GM23338 (cell line): Measurements from ENCODE around the gene LIPH. TPM values are rescaled to one million over a fixed set of nuclear protein-coding genes. Genes with fewer than 3 reads are reported as not detected.

Source experiments
- ATAC-seq: fragments of 200-7000 bp; cut with Tn5 transposase; 3 replicates; pipeline ENCODE4 v1.9.1; 2020
- DNase-seq: peaks from one replicate; pipeline ENCODE4 v3.0.0-alpha.2; 2015; ENCODE audit warnings: low spot score
- H2AFZ ChIP-seq: fragments of 200-600 bp; sonication (generic); 2 replicates; pipeline ENCODE4 v1.8.0; 2016; ENCODE audit warnings: antibody characterized with exemption, mild to moderate bottlenecking, moderate library complexity
- H3F3A ChIP-seq: fragments of 200-600 bp; sonication (generic); replicated peaks from 2 replicates; pipeline ENCODE4 v1.8.0; 2017; ENCODE audit warnings: antibody characterized with exemption, mixed run types, low read depth
- H3K27ac ChIP-seq: fragments of 200-600 bp; sonication (generic); 2 replicates; pipeline ENCODE4 v1.6.1; 2016; ENCODE audit warnings: low read depth
- H3K27me3 ChIP-seq: fragments of 200-600 bp; sonication (generic); 2 replicates; pipeline ENCODE4 v1.8.0; 2016; ENCODE audit warnings: mild to moderate bottlenecking, mixed run types, moderate library complexity; ENCODE audit not compliant: insufficient read depth
- H3K36me3 ChIP-seq: fragments of 200-600 bp; sonication (generic); 2 replicates; pipeline ENCODE4 v1.8.0; 2016; ENCODE audit warnings: mild to moderate bottlenecking; ENCODE audit not compliant: insufficient read depth
- H3K4me1 ChIP-seq: fragments of 200-600 bp; sonication (generic); 2 replicates; pipeline ENCODE4 v1.8.0; 2016; ENCODE audit warnings: mild to moderate bottlenecking, moderate library complexity; ENCODE audit not compliant: insufficient read depth
- H3K4me2 ChIP-seq: fragments of 200-600 bp; sonication (generic); 2 replicates; pipeline ENCODE4 v1.7.1; 2017; ENCODE audit warnings: mixed run types
- H3K4me3 ChIP-seq: fragments of 200-600 bp; sonication (generic); 2 replicates; pipeline ENCODE4 v1.6.1; 2016; ENCODE audit warnings: mixed run types
- H3K79me2 ChIP-seq: fragments of 200-600 bp; sonication (generic); replicated peaks from 2 replicates; pipeline ENCODE4 v1.8.0; 2017; ENCODE audit warnings: mild to moderate bottlenecking; ENCODE audit not compliant: insufficient read depth
- H3K9me2 ChIP-seq: fragments of 200-600 bp; sonication (generic); 2 replicates; pipeline ENCODE4 v1.8.0; 2017; ENCODE audit not compliant: insufficient read depth
- H4K20me1 ChIP-seq: fragments of 200-600 bp; sonication (generic); replicated peaks from 2 replicates; pipeline ENCODE4 v1.8.0; 2017; ENCODE audit warnings: mild to moderate bottlenecking; ENCODE audit not compliant: insufficient read depth
- H3K27ac Mint-ChIP-seq: 2 replicates; pipeline ENCODE4 v1.8.0; 2020; ENCODE audit warnings: inconsistent platforms, mild to moderate bottlenecking, moderate library complexity, mixed read lengths
- H3K27me3 Mint-ChIP-seq: 3 replicates; pipeline ENCODE4 v1.8.0; 2022; ENCODE audit warnings: low read depth, mild to moderate bottlenecking, moderate library complexity, mixed read lengths, inconsistent platforms; ENCODE audit not compliant: insufficient read depth, poor library complexity
- H3K36me3 Mint-ChIP-seq: 3 replicates; pipeline ENCODE4 v1.8.0; 2021; ENCODE audit warnings: low read depth, mild to moderate bottlenecking, inconsistent platforms, moderate library complexity, mixed read lengths
- H3K4me1 Mint-ChIP-seq: 3 replicates; pipeline ENCODE4 v1.8.0; 2020; ENCODE audit warnings: mild to moderate bottlenecking, inconsistent platforms, mixed read lengths
- H3K4me3 Mint-ChIP-seq: 3 replicates; pipeline ENCODE4 v1.8.0; 2021; ENCODE audit warnings: moderate library complexity, mild to moderate bottlenecking, inconsistent platforms, mixed read lengths
- H3K9me3 Mint-ChIP-seq: 3 replicates; pipeline ENCODE4 v1.8.0; 2020; ENCODE audit warnings: moderate library complexity, mild to moderate bottlenecking, inconsistent platforms, mixed read lengths
- ETS1 ChIP-seq: IDR thresholded peaks from 2 replicates; pipeline ENCODE4 v1.6.1; 2016; ENCODE audit warnings: antibody characterized with exemption
- EZH2 ChIP-seq: fragments of 200-600 bp; sonication (generic); IDR thresholded peaks from one replicate; pipeline ENCODE4 v1.8.0; 2017; ENCODE audit warnings: antibody characterized with exemption, mild to moderate bottlenecking, low read depth; ENCODE audit not compliant: unreplicated experiment
- EZH2phosphoT487 ChIP-seq: fragments of 200-600 bp; sonication (generic); IDR thresholded peaks from one replicate; pipeline ENCODE4 v1.8.1; 2018; ENCODE audit warnings: antibody characterized with exemption; ENCODE audit not compliant: unreplicated experiment
- POLR2AphosphoS5 ChIP-seq: IDR thresholded peaks from 2 replicates; pipeline ENCODE4 v1.6.1; 2016; ENCODE audit warnings: antibody characterized with exemption, low read depth
- REST ChIP-seq: IDR thresholded peaks from one replicate; pipeline ENCODE4 v1.6.1; 2018; ENCODE audit warnings: antibody characterized with exemption; ENCODE audit not compliant: unreplicated experiment
- STAT1 ChIP-seq: IDR thresholded peaks from one replicate; pipeline ENCODE4 v1.6.1; 2016; ENCODE audit warnings: antibody characterized with exemption; ENCODE audit not compliant: unreplicated experiment
- ZNF114 ChIP-seq: fragments of 250-450 bp; sonication (Bioruptor Pico); IDR thresholded peaks from 2 replicates; pipeline ENCODE4 v1.5.0; 2020; ENCODE audit warnings: mild to moderate bottlenecking, moderate library complexity
- ZNF331 ChIP-seq: fragments of 250-450 bp; sonication (Bioruptor Pico); IDR thresholded peaks from 2 replicates; pipeline ENCODE4 v1.5.0; 2020; ENCODE audit warnings: low read depth, mild to moderate bottlenecking, moderate library complexity
- ZNF462 ChIP-seq: fragments of 250-450 bp; sonication (Bioruptor Pico); IDR thresholded peaks from 2 replicates; pipeline ENCODE4 v1.5.0; 2020; ENCODE audit warnings: mild to moderate bottlenecking, moderate library complexity
- polyA plus RNA-seq: library from polyadenylated mRNA; unstranded; fragments of >200 nt; fragmentation: Nextera tagmentation; extraction: Ambion mirVana; gene quantifications from 2 replicates; pipeline ENCODE4 v1.2.1, GENCODE V29; 2016
- total RNA-seq: library from RNA; depleted of rRNA; stranded (reverse); fragments of >200 nt; shearing (Covaris generic); gene quantifications from 2 replicates; pipeline ENCODE4 v1.2.3, GENCODE V29; 2014

LIPH gene
- total and polyA plus RNA-seq, 2 experiments from 2014 or later: 0.03 to 0.16 TPM

- H3K36me3 Mint-ChIP-seq: peaks cover 10% of the 10 kb centered on the region; the same call in 1 of the 3 replicates
- H3K27ac Mint-ChIP-seq: no peak overlapping the region
- TF ChIP-seq REST (no peak), POLR2AphosphoS5 (no peak), ZNF331 (CRISPR knock-in tag) (no peak), EZH2 (no peak)
- Histone ChIP-seq H4K20me1 (peaks cover 5% of the 10 kb centered on the region; the same call in 1 of the 2 replicates), H3K27ac (no peak overlapping the region), H3K4me2 (no peak overlapping the region), H3K36me3 (no peaks in the 10 kb centered on the region; the same call in 1 of the 2 replicates), H3K4me1 (no peaks in the 10 kb centered on the region), H3K79me2 (no peaks in the 10 kb centered on the region), H3K4me3 (no peak overlapping the region), H3K9me2 (no peaks in the 10 kb centered on the region), H3F3A (no peaks in the 10 kb centered on the region), H2AFZ (no peak overlapping the region), H3K27me3 (no peaks in the 10 kb centered on the region)
- no peaks in the 10 kb centered on the region for H3K27me3 Mint-ChIP-seq
- H3K4me3 Mint-ChIP-seq: no peak overlapping the region
- no peak for DNase-seq
- H3K4me1 Mint-ChIP-seq: no peaks in the 10 kb centered on the region
- ATAC-seq: no peak
- no peaks in the 10 kb centered on the region for H3K9me3 Mint-ChIP-seq
Observed at GRCh38 chr3:185488465-185488864, 63.9 kb downstream of the LIPH start.

GRCh38 chr3:185486394-185486793, 66.0 kb downstream of the LIPH start:
- no peak overlapping the region for H3K27ac Mint-ChIP-seq
- ATAC-seq: no peak
- Histone ChIP-seq H2AFZ (no peak overlapping the region), H3K4me2 (no peak overlapping the region), H3K9me2 (no peaks in the 10 kb centered on the region), H4K20me1 (no peaks in the 10 kb centered on the region; the same call in 1 of the 2 replicates), H3F3A (no peaks in the 10 kb centered on the region), H3K4me1 (no peaks in the 10 kb centered on the region), H3K27me3 (no peaks in the 10 kb centered on the region), H3K27ac (no peak overlapping the region), H3K36me3 (no peaks in the 10 kb centered on the region; the same call in 1 of the 2 replicates), H3K4me3 (no peak overlapping the region), H3K79me2 (no peaks in the 10 kb centered on the region)
- H3K9me3 Mint-ChIP-seq: no peaks in the 10 kb centered on the region
- TF ChIP-seq ZNF331 (CRISPR knock-in tag): no peak
- no peak for TF ChIP-seq ZNF462 (CRISPR knock-in tag)
- no peak for TF ChIP-seq POLR2AphosphoS5
- no peak for TF ChIP-seq EZH2phosphoT487
- TF ChIP-seq ZNF114 (CRISPR knock-in tag): no peak
- TF ChIP-seq ETS1: no peak
- no peak for TF ChIP-seq STAT1
- no peaks in the 10 kb centered on the region for H3K27me3 Mint-ChIP-seq
- no peak overlapping the region for H3K4me3 Mint-ChIP-seq
- no peak for DNase-seq
- H3K36me3 Mint-ChIP-seq: peaks cover 5% of the 10 kb centered on the region; the same call in 1 of the 3 replicates
- H3K4me1 Mint-ChIP-seq: peaks cover 3% of the 10 kb centered on the region; the same call in 1 of the 3 replicates
